GM12878 (cell line): ENCODE measurements around the gene MAPKAPK3. TPM values are rescaled to one million over a fixed set of nuclear protein-coding genes. Genes with fewer than 3 reads are reported as not detected.

ENCODE experiments used
- ATF7 ChIP-seq: fragments of 450-650 bp; IDR thresholded peaks from 2 replicates; pipeline ENCODE4 v1.6.1; 2016; ENCODE audit warnings: low read depth, mild to moderate bottlenecking
- BHLHE40 ChIP-seq, 2 experiments: fragments of 450-650 bp in 1 of 2; IDR thresholded peaks; 2 replicates each; pipeline ENCODE4 v1.6.1; 2011 to 2017; ENCODE audit warnings: low read depth in 2 of 2, borderline replicate concordance in 1 of 2, improper control_type of control experiment in 1 of 2, low read length in 1 of 2, mild to moderate bottlenecking in 1 of 2
- EED ChIP-seq: sonication (generic); IDR thresholded peaks from 2 replicates; pipeline ENCODE4 v1.6.1; 2016; ENCODE audit warnings: antibody characterized with exemption, low read depth
- FOXK2 ChIP-seq: fragments of 450-650 bp; IDR thresholded peaks from 2 replicates; pipeline ENCODE4 v1.6.1; 2017; ENCODE audit warnings: mild to moderate bottlenecking, moderate library complexity
- IKZF1 ChIP-seq: fragments of 450-650 bp; conservative IDR thresholded peaks from 2 replicates; pipeline ENCODE4 v1.6.1; 2017; ENCODE audit warnings: antibody characterized with exemption, mild to moderate bottlenecking
- MTA2 ChIP-seq: fragments of 450-650 bp; IDR thresholded peaks from 2 replicates; pipeline ENCODE4 v1.6.1; 2016; ENCODE audit warnings: low read depth, mild to moderate bottlenecking, moderate library complexity
- NBN ChIP-seq: fragments of 450-650 bp; IDR thresholded peaks from 2 replicates; pipeline ENCODE4 v1.6.1; 2016
- SIN3A ChIP-seq: IDR thresholded peaks from 2 replicates; pipeline ENCODE4 v1.6.1; 2012; ENCODE audit warnings: low read depth, low read length, improper control_type of control experiment
- SMC3 ChIP-seq: IDR thresholded peaks from 2 replicates; pipeline ENCODE4 v1.6.1; 2011; ENCODE audit warnings: low read length, improper control_type of control experiment, borderline replicate concordance
- TBL1XR1 ChIP-seq: IDR thresholded peaks from 2 replicates; pipeline ENCODE4 v1.6.1; 2012; ENCODE audit warnings: low read depth, low read length, improper control_type of control experiment
- TCF12 ChIP-seq: IDR thresholded peaks from 2 replicates; pipeline ENCODE4 v1.6.1; 2011; ENCODE audit warnings: low read depth, mild to moderate bottlenecking, low read length
- ZBED1 ChIP-seq: IDR thresholded peaks from 2 replicates; pipeline ENCODE4 v1.6.1; 2016; ENCODE audit warnings: borderline replicate concordance
- polyA plus RNA-seq, 11 experiments: library from polyadenylated mRNA; depleted of rRNA in 4 of 11; unstranded in 6 of 11; stranded (reverse) in 5 of 11; fragments of >200 nt; fragmentation: Nextera tagmentation in 4 of 11; fragmentation: Illumina TruSeq in 1 of 11; extraction: Ambion mirVana in 4 of 11; extraction: Trizol in 1 of 11; gene quantifications; 1 replicate in 1 of 11; 2 replicates in 10 of 11; pipeline versions ENCODE4 v1.2.1 to v1.2.3, GENCODE V29; 2011 to 2016; ENCODE audit warnings: inconsistent platforms in 2 of 11, missing spikeins in 2 of 11, low read depth in 1 of 11
- total RNA-seq, 4 experiments: library from RNA; depleted of rRNA in 3 of 4; stranded (reverse); fragments of >200 nt in 3 of 4; fragmentation: Illumina TruSeq in 1 of 4; extraction: Trizol in 1 of 4; gene quantifications; 2 replicates each; pipeline versions ENCODE4 v1.2.1 to v1.2.3, GENCODE V29; 2013 to 2021
- TF ChIP-seq, protein P1 (sequence below): fragments of 450-650 bp; IDR thresholded peaks from 2 replicates; pipeline ENCODE4 v1.6.1; 2016; ENCODE audit warnings: mild to moderate bottlenecking
- TF ChIP-seq, protein P2 (sequence below): IDR thresholded peaks from 2 replicates; pipeline ENCODE4 v1.6.1; 2012; ENCODE audit warnings: low read depth, low read length, improper control_type of control experiment
- TF ChIP-seq, protein P3 (sequence below): fragments of 450-650 bp; IDR thresholded peaks from 2 replicates; pipeline ENCODE4 v1.6.1; 2017; ENCODE audit warnings: low read depth, mild to moderate bottlenecking, moderate library complexity
- TF ChIP-seq, protein P4 (sequence below): fragments of 450-650 bp; IDR thresholded peaks from 2 replicates; pipeline ENCODE4 v1.6.1; 2017; ENCODE audit warnings: antibody characterized with exemption, mild to moderate bottlenecking, moderate library complexity
- TF ChIP-seq, protein P5 (sequence below): IDR thresholded peaks from 2 replicates; pipeline ENCODE4 v1.6.1; 2012; ENCODE audit warnings: low read depth, low read length, improper control_type of control experiment

Gene MAPKAPK3
- total and polyA plus RNA-seq, 10 of the 15 experiments (the other 5 are each of a cell fraction or from before 2014, with no cell fraction given), result 7.9 to 66.0 (median 39.0) TPM

DNA sequence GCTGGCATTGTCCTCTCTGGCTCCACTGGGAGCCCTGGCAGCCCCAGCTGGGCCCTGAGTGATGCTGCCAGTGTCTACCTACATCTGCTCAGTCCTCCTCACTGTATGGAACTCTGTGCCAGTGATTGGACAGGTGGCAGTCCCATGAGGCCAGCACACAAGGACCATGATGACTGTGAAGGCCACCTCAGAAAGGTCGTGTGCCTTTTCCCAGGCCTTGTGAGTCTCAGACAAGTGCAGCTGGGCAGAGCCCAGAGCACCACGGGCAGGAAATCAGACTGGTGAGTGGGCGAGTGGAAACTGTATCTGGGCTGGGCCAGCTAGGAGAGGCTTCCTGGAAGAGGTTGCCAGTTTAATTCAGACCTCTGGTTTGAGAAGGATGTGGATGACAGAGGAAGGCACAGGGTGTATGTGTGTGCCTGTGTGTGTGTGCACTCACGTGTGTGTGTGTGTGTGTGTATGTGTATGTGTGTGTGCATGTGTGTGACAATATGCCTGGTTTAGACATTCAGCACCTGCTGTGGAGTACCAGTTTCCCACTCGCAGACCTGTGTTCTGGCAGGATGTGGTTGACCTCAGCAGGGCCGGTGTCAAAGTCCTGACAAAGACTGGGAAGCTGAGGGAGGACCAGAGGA lies 7.0 kb downstream of the MAPKAPK3 start (continued):
- TF ChIP-seq, protein P1, sequence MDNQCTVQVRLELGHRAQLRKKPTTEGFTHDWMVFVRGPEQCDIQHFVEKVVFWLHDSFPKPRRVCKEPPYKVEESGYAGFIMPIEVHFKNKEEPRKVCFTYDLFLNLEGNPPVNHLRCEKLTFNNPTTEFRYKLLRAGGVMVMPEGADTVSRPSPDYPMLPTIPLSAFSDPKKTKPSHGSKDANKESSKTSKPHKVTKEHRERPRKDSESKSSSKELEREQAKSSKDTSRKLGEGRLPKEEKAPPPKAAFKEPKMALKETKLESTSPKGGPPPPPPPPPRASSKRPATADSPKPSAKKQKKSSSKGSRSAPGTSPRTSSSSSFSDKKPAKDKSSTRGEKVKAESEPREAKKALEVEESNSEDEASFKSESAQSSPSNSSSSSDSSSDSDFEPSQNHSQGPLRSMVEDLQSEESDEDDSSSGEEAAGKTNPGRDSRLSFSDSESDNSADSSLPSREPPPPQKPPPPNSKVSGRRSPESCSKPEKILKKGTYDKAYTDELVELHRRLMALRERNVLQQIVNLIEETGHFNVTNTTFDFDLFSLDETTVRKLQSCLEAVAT, result peak; percentile 56; the same call in 1 of the 2 replicates
- no peak for TF ChIP-seq SIN3A
- no peak for TF ChIP-seq FOXK2
- peak; percentile 86 for TF ChIP-seq NBN
- TF ChIP-seq, protein P2, sequence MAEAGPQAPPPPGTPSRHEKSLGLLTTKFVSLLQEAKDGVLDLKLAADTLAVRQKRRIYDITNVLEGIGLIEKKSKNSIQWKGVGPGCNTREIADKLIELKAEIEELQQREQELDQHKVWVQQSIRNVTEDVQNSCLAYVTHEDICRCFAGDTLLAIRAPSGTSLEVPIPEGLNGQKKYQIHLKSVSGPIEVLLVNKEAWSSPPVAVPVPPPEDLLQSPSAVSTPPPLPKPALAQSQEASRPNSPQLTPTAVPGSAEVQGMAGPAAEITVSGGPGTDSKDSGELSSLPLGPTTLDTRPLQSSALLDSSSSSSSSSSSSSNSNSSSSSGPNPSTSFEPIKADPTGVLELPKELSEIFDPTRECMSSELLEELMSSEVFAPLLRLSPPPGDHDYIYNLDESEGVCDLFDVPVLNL, result no peak
- TF ChIP-seq TBL1XR1, result no peak
- TF ChIP-seq, protein P3, sequence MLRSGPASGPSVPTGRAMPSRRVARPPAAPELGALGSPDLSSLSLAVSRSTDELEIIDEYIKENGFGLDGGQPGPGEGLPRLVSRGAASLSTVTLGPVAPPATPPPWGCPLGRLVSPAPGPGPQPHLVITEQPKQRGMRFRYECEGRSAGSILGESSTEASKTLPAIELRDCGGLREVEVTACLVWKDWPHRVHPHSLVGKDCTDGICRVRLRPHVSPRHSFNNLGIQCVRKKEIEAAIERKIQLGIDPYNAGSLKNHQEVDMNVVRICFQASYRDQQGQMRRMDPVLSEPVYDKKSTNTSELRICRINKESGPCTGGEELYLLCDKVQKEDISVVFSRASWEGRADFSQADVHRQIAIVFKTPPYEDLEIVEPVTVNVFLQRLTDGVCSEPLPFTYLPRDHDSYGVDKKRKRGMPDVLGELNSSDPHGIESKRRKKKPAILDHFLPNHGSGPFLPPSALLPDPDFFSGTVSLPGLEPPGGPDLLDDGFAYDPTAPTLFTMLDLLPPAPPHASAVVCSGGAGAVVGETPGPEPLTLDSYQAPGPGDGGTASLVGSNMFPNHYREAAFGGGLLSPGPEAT, result peak; percentile 76
- TF ChIP-seq EED, result peak; percentile 84
- TF ChIP-seq MTA2, result peak; percentile 62; the same call in 1 of the 2 replicates
- peak; percentile 86 to 93 for TF ChIP-seq BHLHE40 (IDR thresholded peaks at IDR 0.05; ENCODE audit: borderline replicate concordance in 1 of 2, low read depth in 2 of 2, low read length in 1 of 2)
- TF ChIP-seq, protein P4, sequence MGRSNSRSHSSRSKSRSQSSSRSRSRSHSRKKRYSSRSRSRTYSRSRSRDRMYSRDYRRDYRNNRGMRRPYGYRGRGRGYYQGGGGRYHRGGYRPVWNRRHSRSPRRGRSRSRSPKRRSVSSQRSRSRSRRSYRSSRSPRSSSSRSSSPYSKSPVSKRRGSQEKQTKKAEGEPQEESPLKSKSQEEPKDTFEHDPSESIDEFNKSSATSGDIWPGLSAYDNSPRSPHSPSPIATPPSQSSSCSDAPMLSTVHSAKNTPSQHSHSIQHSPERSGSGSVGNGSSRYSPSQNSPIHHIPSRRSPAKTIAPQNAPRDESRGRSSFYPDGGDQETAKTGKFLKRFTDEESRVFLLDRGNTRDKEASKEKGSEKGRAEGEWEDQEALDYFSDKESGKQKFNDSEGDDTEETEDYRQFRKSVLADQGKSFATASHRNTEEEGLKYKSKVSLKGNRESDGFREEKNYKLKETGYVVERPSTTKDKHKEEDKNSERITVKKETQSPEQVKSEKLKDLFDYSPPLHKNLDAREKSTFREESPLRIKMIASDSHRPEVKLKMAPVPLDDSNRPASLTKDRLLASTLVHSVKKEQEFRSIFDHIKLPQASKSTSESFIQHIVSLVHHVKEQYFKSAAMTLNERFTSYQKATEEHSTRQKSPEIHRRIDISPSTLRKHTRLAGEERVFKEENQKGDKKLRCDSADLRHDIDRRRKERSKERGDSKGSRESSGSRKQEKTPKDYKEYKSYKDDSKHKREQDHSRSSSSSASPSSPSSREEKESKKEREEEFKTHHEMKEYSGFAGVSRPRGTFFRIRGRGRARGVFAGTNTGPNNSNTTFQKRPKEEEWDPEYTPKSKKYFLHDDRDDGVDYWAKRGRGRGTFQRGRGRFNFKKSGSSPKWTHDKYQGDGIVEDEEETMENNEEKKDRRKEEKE, result no peak
- TF ChIP-seq TCF12, result peak; percentile 33; the same call in 1 of the 2 replicates
- peak; percentile 88 for TF ChIP-seq IKZF1
- no peak for TF ChIP-seq ZBED1
- TF ChIP-seq, protein P5, sequence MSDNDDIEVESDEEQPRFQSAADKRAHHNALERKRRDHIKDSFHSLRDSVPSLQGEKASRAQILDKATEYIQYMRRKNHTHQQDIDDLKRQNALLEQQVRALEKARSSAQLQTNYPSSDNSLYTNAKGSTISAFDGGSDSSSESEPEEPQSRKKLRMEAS, result no peak
- TF ChIP-seq ATF7, result peak; percentile 40; the same call in 1 of the 2 replicates
- TF ChIP-seq SMC3, result no peak
